ENCODE data around the gene MYO1D. TPM values are rescaled to one million over a fixed set of nuclear protein-coding genes. Genes with fewer than 3 reads are reported as not detected.

Gene MYO1D
- total and polyA plus RNA-seq, 2 of the 13 experiments (the other 11 are each of a cell fraction or from before 2014, with no cell fraction given), result 13.2 to 17.3 TPM

DNA sequence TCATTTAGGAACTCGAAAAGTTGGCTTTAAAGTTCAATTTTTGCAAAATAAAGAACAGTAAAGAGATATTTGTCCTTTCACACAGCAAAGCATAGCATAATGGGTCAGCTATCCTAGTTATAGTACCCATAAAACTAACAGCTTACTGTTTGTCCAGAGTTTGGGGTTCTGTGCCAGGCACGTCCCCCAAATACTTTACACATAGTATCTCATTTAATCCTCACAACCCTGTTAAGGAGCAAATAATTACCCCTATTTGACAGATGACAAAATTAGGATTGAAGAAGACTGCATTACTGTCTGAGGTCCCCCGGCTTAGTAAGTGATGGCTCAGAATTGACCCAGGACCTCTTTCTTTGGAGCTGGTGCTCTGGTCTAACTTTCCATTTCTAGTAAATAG, 52.6 kb downstream of the MYO1D start:
- H3K9ac ChIP-seq (ENCODE audit: insufficient read depth, low read depth, low read length), result no peak overlapping the region
- ChIA-PET CTCF (ENCODE audit: low intra/inter-chr PET ratio, low total read pairs) (no interaction called here), POLR2A (interaction anchor here (1.0 kb wide), 1 partner anchor 11 kb away, joined by 3 read pairs; no protein-coding TSS in a partner anchor)
- no TSS peak for BruUV-seq (replicated peaks)
- no peaks in the 10 kb centered on the region for H4K20me1 ChIP-seq (ENCODE audit: insufficient read depth, low read length)
- in situ Hi-C loops (cut with HindIII; ENCODE audit: extremely low pct_ligation_motif_present, low pct_unique_long_range_greater_than_20kb) (no loop called here), intact Hi-C loops (cut with micrococcal nuclease; ENCODE audit: unreplicated experiment) (no loop called here)
- peaks cover 18% of the 10 kb centered on the region for H3K4me1 ChIP-seq (ENCODE audit: insufficient read depth, low read length)
- no peaks in the 10 kb centered on the region for H3K36me3 ChIP-seq (replicated peaks in 1 of 2; ENCODE audit: control insufficient read depth in 1 of 2, insufficient read depth in 2 of 2, low read length in 2 of 2)
- no peaks in the 10 kb centered on the region for H3K9me3 ChIP-seq (ENCODE audit: low read length)
- FAIRE-seq (no peak), ATAC-seq (no peak), DNase-seq (ENCODE audit: low spot score) (no peak)
- no peaks in the 10 kb centered on the region for H3K79me2 ChIP-seq (ENCODE audit: insufficient read depth, low read length)
- H3K4me2 ChIP-seq (ENCODE audit: low read depth, low read length), result no peak overlapping the region
- no peak for TF ChIP-seq FOXJ3 (CRISPR knock-in tag; IDR thresholded peaks at IDR 0.05; ENCODE audit: borderline replicate concordance)
- no peak for TF ChIP-seq ZNF234 (CRISPR knock-in tag; conservative IDR thresholded peaks at IDR 0.05)
- TF ChIP-seq ZFP41 (CRISPR knock-in tag; IDR thresholded peaks at IDR 0.05; ENCODE audit: borderline replicate concordance), result no peak
- no peak for TF ChIP-seq ZNF350 (CRISPR knock-in tag; IDR thresholded peaks at IDR 0.05; ENCODE audit: borderline replicate concordance, low read depth)
- no peak for TF ChIP-seq SP1 (IDR thresholded peaks at IDR 0.05)
- TF ChIP-seq SP1 (CRISPR knock-in tag; IDR thresholded peaks at IDR 0.05), result no peak
- TF ChIP-seq RFXANK (CRISPR knock-in tag; IDR thresholded peaks at IDR 0.05), result no peak
- no peak for TF ChIP-seq FOXA1 (IDR thresholded peaks at IDR 0.05)
- no peak for TF ChIP-seq FOXA1 (CRISPR knock-in tag; IDR thresholded peaks at IDR 0.05)
- TF ChIP-seq ZNF709 (CRISPR knock-in tag; IDR thresholded peaks at IDR 0.05), result no peak
- TF ChIP-seq ATF6 (CRISPR knock-in tag; conservative IDR thresholded peaks at IDR 0.05), result no peak
- TF ChIP-seq TARDBP (CRISPR knock-in tag; IDR thresholded peaks at IDR 0.05), result no peak
- TF ChIP-seq ZFP82 (CRISPR knock-in tag; IDR thresholded peaks at IDR 0.05; ENCODE audit: borderline replicate concordance), result no peak
- no peak for TF ChIP-seq PHF8 (CRISPR knock-in tag; IDR thresholded peaks at IDR 0.05)
- TF ChIP-seq, protein P1, sequence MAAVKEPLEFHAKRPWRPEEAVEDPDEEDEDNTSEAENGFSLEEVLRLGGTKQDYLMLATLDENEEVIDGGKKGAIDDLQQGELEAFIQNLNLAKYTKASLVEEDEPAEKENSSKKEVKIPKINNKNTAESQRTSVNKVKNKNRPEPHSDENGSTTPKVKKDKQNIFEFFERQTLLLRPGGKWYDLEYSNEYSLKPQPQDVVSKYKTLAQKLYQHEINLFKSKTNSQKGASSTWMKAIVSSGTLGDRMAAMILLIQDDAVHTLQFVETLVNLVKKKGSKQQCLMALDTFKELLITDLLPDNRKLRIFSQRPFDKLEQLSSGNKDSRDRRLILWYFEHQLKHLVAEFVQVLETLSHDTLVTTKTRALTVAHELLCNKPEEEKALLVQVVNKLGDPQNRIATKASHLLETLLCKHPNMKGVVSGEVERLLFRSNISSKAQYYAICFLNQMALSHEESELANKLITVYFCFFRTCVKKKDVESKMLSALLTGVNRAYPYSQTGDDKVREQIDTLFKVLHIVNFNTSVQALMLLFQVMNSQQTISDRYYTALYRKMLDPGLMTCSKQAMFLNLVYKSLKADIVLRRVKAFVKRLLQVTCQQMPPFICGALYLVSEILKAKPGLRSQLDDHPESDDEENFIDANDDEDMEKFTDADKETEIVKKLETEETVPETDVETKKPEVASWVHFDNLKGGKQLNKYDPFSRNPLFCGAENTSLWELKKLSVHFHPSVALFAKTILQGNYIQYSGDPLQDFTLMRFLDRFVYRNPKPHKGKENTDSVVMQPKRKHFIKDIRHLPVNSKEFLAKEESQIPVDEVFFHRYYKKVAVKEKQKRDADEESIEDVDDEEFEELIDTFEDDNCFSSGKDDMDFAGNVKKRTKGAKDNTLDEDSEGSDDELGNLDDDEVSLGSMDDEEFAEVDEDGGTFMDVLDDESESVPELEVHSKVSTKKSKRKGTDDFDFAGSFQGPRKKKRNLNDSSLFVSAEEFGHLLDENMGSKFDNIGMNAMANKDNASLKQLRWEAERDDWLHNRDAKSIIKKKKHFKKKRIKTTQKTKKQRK (IDR thresholded peaks at IDR 0.05; ENCODE audit: low read length), result no peak
- 81% methylated on average over 3 of the region's 3 CpGs for WGBS (ENCODE audit: low lambda C conversion rate)
- no peaks in the 10 kb centered on the region for H3K27me3 ChIP-seq (ENCODE audit: control insufficient read depth in 1 of 2, insufficient read depth in 2 of 2, low read length in 2 of 2)
- no peak overlapping the region for H2AFZ ChIP-seq (ENCODE audit: low read length)
- H3K27ac ChIP-seq (ENCODE audit: extremely low read length, insufficient read depth, low read length), result no peak overlapping the region
- no peak overlapping the region for H3K4me3 ChIP-seq (replicated peaks in 1 of 3; ENCODE audit: insufficient read depth in 1 of 3, low read depth in 2 of 3, low read length in 3 of 3)

All from HepG2 (cell line).